ENCODE data around the gene DUSP9. TPM values are rescaled to one million over a fixed set of nuclear protein-coding genes. Genes with fewer than 3 reads are reported as not detected.

The DUSP9 gene
- total RNA-seq, 1 experiment from 2014 or later, result 10.7 TPM

- intact Hi-C loops (cut with micrococcal nuclease), result no loop called here
- H3F3A ChIP-seq (ENCODE audit: low read length, unreplicated experiment), result no peaks in the 10 kb centered on the region
- no peak overlapping the region for H3K4me3 ChIP-seq (ENCODE audit: low read length)
- DNase-seq, result no peak
- no peaks in the 10 kb centered on the region for H4K20me1 ChIP-seq (ENCODE audit: low read length)
- H3K4me2 ChIP-seq (ENCODE audit: low read length), result no peak overlapping the region
- no peak for TF ChIP-seq EZH2 (IDR thresholded peaks at IDR 0.05; ENCODE audit: low read length, unreplicated experiment)
- TF ChIP-seq EZH2phosphoT487 (IDR thresholded peaks at IDR 0.05; ENCODE audit: borderline replicate concordance, low read length), result no peak
- no peak for TF ChIP-seq CTCF (conservative IDR thresholded peaks at IDR 0.05; ENCODE audit: low read depth, low read length)
- ChIA-PET POLR2A (ENCODE audit: unreplicated experiment) (no interaction called here), CTCF (no interaction called here)
- H3K79me2 ChIP-seq (ENCODE audit: low read length), result peaks cover 13% of the 10 kb centered on the region
- no peak overlapping the region for H2AFZ ChIP-seq (ENCODE audit: low read length)
- peaks cover 12% of the 10 kb centered on the region for H3K4me1 ChIP-seq (ENCODE audit: insufficient read depth, low read length)
- no TSS peak for BruUV-seq (replicated peaks)
- no peaks in the 10 kb centered on the region for H3K36me3 ChIP-seq (ENCODE audit: low read depth, low read length)
- no peaks in the 10 kb centered on the region for H3K9me3 ChIP-seq (ENCODE audit: low read length)
- H3K9ac ChIP-seq (ENCODE audit: low read length), result no peak overlapping the region
- no peaks in the 10 kb centered on the region for H3K27me3 ChIP-seq (ENCODE audit: low read length)
- no peak for ATAC-seq
- H3K9me2 ChIP-seq (replicated peaks; ENCODE audit: low read length), result no peaks in the 10 kb centered on the region
- no peak overlapping the region for H3K27ac ChIP-seq (ENCODE audit: low read length)
Observed at GRCh38 chrX:153685751-153686696, 39.0 kb downstream of the DUSP9 start.

- Histone ChIP-seq H4K20me1 (ENCODE audit: low read length) (no peaks in the 10 kb centered on the region), H3K4me2 (ENCODE audit: low read length) (no peak overlapping the region), H3K27ac (ENCODE audit: low read length) (no peak overlapping the region), H3K36me3 (ENCODE audit: low read depth, low read length) (no peaks in the 10 kb centered on the region), H3K9me3 (ENCODE audit: low read length) (no peaks in the 10 kb centered on the region), H3K4me3 (ENCODE audit: low read length) (no peak overlapping the region), H3K79me2 (ENCODE audit: low read length) (peaks cover 13% of the 10 kb centered on the region), H3K4me1 (ENCODE audit: insufficient read depth, low read length) (peaks cover 12% of the 10 kb centered on the region), H3F3A (ENCODE audit: low read length, unreplicated experiment) (no peaks in the 10 kb centered on the region), H2AFZ (ENCODE audit: low read length) (no peak overlapping the region), H3K9me2 (replicated peaks; ENCODE audit: low read length) (no peaks in the 10 kb centered on the region), H3K27me3 (ENCODE audit: low read length) (no peaks in the 10 kb centered on the region), H3K9ac (ENCODE audit: low read length) (no peak overlapping the region)
- ChIA-PET CTCF (no interaction called here), POLR2A (ENCODE audit: unreplicated experiment) (no interaction called here)
- TF ChIP-seq EZH2 (IDR thresholded peaks at IDR 0.05; ENCODE audit: low read length, unreplicated experiment), result no peak
- no peak for TF ChIP-seq CTCF (conservative IDR thresholded peaks at IDR 0.05; ENCODE audit: low read depth, low read length)
- TF ChIP-seq EZH2phosphoT487 (IDR thresholded peaks at IDR 0.05; ENCODE audit: borderline replicate concordance, low read length), result no peak
- DNase-seq (no peak), ATAC-seq (no peak)
- no TSS peak for BruUV-seq (replicated peaks)
- intact Hi-C loops (cut with micrococcal nuclease), result no loop called here
Observed at GRCh38 chrX:153686711-153687110, 39.7 kb downstream of the DUSP9 start.
